KOPT-K1 (cell line): ENCODE measurements around the gene DAPK1.

Experiments
- H3K27ac ChIP-seq: fragments of 200-600 bp; sonication (generic); 2 replicates; pipeline ENCODE4 v1.5.1; 2016; ENCODE audit warnings: antibody characterized with exemption, mild to moderate bottlenecking, low read depth, low read length; ENCODE audit not compliant: poor library complexity, severe bottlenecking
- H3K36me3 ChIP-seq: fragments of 200-600 bp; sonication (generic); 2 replicates; pipeline ENCODE4 v1.5.1; 2017; ENCODE audit warnings: antibody characterized with exemption, mild to moderate bottlenecking, low read length, moderate library complexity; ENCODE audit not compliant: insufficient read depth
- H3K9me3 ChIP-seq: fragments of 200-600 bp; sonication (generic); 2 replicates; pipeline ENCODE4 v1.5.1; 2017; ENCODE audit warnings: antibody characterized with exemption, low read length, mild to moderate bottlenecking; ENCODE audit not compliant: insufficient read depth, poor library complexity, severe bottlenecking

Gene DAPK1

DNA sequence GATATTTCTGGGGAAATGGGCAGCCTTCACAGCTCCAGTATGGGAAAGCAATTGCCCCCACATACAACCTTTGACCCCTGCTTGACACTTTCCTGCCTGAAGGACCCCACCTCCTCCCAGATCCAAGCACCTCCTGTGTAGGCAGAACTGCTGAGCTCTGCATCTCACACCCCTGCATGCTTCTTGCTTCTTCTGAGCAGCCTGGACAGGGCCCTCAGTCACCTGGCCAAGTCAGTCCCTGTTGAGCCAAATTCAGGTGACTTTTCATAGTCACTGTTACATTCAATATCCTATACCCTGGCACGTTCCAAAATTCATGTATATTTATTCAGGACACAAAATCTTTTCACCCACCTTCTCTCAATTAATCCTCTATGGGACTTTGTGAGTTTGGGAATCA is 197.9 kb downstream of the DAPK1 start:
- no peak overlapping the region for H3K27ac ChIP-seq
- H3K9me3 ChIP-seq: no peaks in the 10 kb centered on the region
- H3K36me3 ChIP-seq: no peaks in the 10 kb centered on the region

- Histone ChIP-seq H3K9me3 (no peaks in the 10 kb centered on the region), H3K36me3 (no peaks in the 10 kb centered on the region), H3K27ac (no peak overlapping the region)
These were observed 199.0 kb downstream of the DAPK1 start for GRCh38 chr9:87696641-87697040.

DNA sequence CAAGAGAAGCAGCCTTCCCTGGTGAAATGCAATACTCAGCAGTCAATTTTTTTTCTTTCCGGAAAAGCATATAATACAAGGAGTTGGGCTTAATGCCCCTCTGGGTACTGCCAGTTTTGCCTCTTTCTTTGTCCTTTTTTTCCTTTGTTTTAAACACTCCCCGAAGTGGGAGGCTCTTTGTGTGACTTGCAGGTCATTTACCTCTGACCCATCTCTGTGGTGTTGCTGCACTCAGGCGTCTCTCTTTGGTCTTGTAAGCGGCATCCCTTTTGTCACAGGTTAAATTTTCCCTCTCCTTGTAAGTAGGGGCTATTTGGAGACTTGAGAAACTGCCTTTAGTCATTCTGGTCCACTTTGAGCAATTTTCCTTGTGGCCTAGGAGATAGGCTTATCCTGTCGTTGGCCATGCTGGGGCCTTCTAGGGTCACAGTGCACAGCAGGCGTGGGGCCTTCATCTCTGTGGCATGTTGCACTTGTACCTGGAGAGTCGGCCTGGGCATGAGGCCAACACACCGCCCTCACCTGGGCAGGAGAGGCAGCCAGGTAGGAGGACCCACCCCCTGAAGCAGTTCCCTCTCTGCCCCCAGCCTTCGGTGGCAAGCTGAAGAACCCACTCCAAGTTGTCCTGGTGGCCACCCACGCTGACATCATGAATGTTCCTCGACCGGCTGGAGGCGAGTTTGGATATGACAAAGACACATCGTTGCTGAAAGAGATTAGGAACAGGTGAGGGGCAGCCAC is 200.6 kb downstream of the DAPK1 start:
- Histone ChIP-seq H3K36me3 (no peaks in the 10 kb centered on the region), H3K27ac (no peak overlapping the region), H3K9me3 (no peaks in the 10 kb centered on the region)

DNA sequence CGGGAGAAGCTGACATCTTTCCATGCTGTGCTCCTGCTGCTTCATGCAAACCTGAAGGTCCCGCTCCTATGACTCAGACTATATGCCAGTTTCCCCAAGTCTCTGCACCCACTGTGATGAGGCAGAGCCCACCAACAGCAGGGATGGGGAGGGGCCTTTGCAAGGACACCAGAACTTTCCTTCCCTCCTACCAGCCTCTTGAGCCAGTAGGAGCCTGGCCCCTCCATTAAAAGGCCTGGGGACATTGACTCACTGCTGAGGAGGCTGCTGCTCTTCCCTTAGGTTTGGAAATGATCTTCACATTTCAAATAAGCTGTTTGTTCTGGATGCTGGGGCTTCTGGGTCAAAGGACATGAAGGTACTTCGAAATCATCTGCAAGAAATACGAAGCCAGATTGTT is 202.2 kb downstream of the DAPK1 start:
- H3K27ac ChIP-seq: no peak overlapping the region
- no peaks in the 10 kb centered on the region for H3K9me3 ChIP-seq
- H3K36me3 ChIP-seq: no peaks in the 10 kb centered on the region

DNA sequence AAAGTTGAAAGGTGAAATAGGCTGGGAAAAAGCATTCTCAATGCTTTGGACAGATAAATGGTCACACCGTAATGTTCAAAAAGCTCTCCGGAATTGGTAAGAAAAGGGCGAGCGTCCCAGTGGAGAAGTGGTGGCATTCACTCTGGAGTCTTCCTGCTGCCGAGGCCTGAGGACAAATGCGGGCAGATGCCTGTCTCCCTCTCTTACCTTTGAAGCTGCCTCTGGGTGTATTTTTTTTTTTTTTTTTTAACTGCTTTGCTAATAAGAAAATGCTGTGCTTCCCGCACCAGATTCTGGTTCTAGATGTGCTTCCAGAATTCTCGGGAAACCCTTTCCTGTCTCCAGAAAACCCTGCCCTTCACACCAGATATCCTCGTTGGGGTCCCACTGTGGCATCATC is 203.8 kb downstream of the DAPK1 start:
- Histone ChIP-seq H3K36me3 (no peaks in the 10 kb centered on the region), H3K9me3 (no peaks in the 10 kb centered on the region), H3K27ac (no peak overlapping the region)

GRCh38 chr9:87701931-87702421 is 204.3 kb downstream of the DAPK1 start:
- no peaks in the 10 kb centered on the region for H3K9me3 ChIP-seq
- H3K27ac ChIP-seq: no peak overlapping the region
- H3K36me3 ChIP-seq: no peaks in the 10 kb centered on the region

DNA sequence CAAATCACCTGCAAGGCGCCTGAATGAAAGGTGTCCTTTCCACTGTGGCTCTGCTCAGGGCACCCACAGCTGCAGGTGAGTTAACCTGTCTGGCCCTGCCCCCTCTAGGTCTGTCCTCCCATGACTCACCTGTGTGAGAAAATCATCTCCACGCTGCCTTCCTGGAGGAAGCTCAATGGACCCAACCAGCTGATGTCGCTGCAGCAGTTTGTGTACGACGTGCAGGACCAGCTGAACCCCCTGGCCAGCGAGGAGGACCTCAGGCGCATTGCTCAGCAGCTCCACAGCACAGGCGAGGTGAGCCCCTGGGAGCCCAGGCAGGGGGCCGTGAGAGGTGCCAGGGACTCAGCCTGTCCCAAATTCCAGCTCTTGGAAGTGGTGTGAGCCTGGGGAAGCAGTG is 205.3 kb downstream of the DAPK1 start:
- Histone ChIP-seq H3K36me3 (no peaks in the 10 kb centered on the region), H3K9me3 (no peaks in the 10 kb centered on the region), H3K27ac (no peak overlapping the region)

DNA sequence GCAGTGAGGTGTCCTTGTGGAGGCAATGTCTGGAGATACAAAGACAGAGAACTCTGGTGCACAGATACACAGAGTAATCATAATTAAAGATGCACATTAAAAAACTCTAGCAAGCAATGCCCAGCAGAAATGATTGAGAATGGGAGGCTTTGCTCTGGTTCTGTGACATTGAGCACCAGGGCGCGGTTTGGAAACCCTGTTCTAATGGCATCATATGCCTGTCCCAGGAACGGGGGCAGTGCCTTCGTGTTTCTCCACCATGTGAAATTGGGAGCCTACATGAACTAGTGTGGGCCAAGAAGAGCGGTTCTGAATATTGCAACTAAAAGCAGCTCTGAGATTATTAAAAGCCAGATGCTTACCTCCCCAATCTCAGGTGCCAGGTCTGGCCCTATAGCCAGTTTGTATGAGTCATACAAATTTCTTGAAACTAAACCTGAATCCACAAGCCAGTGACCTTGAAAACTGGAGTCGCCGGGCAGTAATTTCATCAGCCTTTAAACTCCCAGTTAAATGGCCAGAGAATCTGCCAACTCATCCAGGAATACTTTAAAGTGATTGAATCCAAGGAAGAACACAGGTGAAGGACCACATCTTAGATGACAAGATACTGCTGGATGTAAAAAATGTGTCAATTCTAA is 206.1 kb downstream of the DAPK1 start:
- Histone ChIP-seq H3K9me3 (no peaks in the 10 kb centered on the region), H3K36me3 (no peaks in the 10 kb centered on the region), H3K27ac (no peak overlapping the region)

DNA sequence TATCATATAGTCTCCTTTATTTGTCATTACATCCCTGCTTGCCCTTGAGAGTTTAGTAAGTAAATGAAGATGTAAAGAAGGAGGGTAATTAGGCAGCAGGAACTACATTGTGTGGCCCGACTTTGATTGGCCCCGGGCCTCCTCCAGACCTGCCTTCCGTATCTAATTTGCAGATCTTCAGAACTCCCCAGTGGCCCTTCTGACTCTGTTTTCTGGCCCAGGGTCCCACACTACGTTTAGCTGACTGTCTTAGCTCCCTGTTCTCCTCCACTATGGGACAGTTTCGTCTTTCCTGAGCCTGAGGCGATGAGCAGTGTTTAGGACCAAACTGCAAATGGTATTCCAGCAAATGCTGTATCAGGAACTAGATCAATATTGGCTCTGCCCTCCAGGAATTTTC is 206.7 kb downstream of the DAPK1 start:
- H3K9me3 ChIP-seq: no peaks in the 10 kb centered on the region
- no peak overlapping the region for H3K27ac ChIP-seq
- H3K36me3 ChIP-seq: no peaks in the 10 kb centered on the region

GRCh38 chr9:87706066-87706739 is 208.5 kb downstream of the DAPK1 start:
- H3K9me3 ChIP-seq: no peaks in the 10 kb centered on the region
- no peaks in the 10 kb centered on the region for H3K36me3 ChIP-seq
- no peak overlapping the region for H3K27ac ChIP-seq

- Histone ChIP-seq H3K9me3 (no peaks in the 10 kb centered on the region), H3K27ac (no peak overlapping the region), H3K36me3 (no peaks in the 10 kb centered on the region)
These were observed 210.3 kb downstream of the DAPK1 start for GRCh38 chr9:87707805-87708506.

GRCh38 chr9:87708546-87708945 is 210.9 kb downstream of the DAPK1 start:
- Histone ChIP-seq H3K9me3 (no peaks in the 10 kb centered on the region), H3K27ac (no peak overlapping the region), H3K36me3 (no peaks in the 10 kb centered on the region)

DNA sequence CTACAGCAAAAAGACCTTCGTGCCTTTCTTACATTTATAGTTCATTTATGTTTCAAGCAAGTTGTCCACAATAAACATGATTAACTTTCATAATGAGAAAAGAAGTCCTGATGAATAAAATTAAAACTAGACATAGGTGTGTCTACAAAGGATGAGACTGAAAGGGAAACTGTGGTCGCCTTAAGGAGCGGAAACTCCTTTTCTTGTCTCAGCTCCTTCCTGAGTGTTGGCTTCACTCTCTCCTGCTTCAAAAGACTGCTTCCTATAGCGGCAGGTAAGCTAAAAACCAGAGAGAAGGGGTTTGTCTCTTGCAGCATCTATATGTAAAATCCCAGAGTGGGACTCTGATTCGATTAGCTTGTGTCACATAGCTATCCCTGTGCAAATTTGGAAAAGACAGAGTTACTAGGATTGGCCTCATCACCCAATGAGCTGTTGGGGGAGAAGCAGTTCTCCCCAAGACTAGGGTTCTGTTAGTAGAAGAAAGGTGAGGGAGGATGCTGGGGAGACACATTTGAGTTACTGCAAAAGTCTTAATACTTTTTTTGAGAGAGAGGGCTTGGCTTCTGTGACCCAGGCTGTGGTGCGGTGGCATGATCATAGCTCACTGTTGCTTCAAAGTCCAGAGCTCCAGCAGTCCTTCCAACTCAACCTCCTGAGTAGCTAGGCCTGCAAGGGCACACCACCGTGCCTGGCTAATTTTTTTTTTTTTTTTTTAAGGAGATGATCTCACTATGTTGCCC is 211.5 kb downstream of the DAPK1 start:
- no peak overlapping the region for H3K27ac ChIP-seq

DNA sequence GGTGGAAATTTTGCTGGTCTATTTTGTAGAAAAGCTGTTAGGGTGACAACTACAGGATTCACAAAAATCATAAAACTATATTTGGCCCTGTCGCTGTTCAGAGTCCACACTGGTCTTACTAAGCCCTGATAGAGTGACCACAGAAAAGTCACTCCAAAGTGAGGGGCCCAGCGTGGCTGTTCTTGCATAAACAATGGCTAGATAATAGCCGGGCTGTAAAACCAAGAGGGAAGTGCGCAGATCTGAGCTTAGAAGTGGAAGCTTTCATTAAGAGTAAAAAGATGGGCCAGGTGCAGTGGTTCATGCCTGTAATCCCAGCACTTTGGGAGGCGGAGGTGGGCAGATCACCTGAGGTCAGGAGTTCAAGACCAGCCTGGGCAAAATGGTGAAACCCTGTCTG is 212.8 kb downstream of the DAPK1 start:
- no peaks in the 10 kb centered on the region for H3K36me3 ChIP-seq
- no peak overlapping the region for H3K27ac ChIP-seq
- no peaks in the 10 kb centered on the region for H3K9me3 ChIP-seq

More for the DNA sequence above, 211.5 kb downstream of the DAPK1 start:
- Histone ChIP-seq H3K36me3 (no peaks in the 10 kb centered on the region), H3K9me3 (no peaks in the 10 kb centered on the region)
